WERI-Rb-1 (cell line): ENCODE measurements around the gene ZNF683.

Experiments
- DNase-seq: peaks from one replicate; pipeline ENCODE4 v3.0.0-alpha.2; 2020
- H3K27ac ChIP-seq: fragments of 250-450 bp; sonication (Bioruptor Pico); 2 replicates; pipeline ENCODE4 v1.5.1; 2020; ENCODE audit warnings: mild to moderate bottlenecking, moderate library complexity
- H3K27me3 ChIP-seq: fragments of 250-450 bp; sonication (Bioruptor Pico); 2 replicates; pipeline ENCODE4 v1.5.1; 2021; ENCODE audit warnings: mild to moderate bottlenecking, low read depth, moderate library complexity; ENCODE audit not compliant: insufficient read depth, severe bottlenecking
- H3K36me3 ChIP-seq: fragments of 250-450 bp; sonication (Bioruptor Pico); 2 replicates; pipeline ENCODE4 v1.5.1; 2020; ENCODE audit warnings: mild to moderate bottlenecking, moderate library complexity
- H3K4me3 ChIP-seq: 2 replicates; pipeline ENCODE4 v1.5.1; 2011; ENCODE audit warnings: low read depth, mild to moderate bottlenecking, control low read depth, low read length
- H3K9me3 ChIP-seq: fragments of 250-450 bp; sonication (Bioruptor Pico); 2 replicates; pipeline ENCODE4 v1.5.1; 2021; ENCODE audit warnings: mild to moderate bottlenecking, moderate library complexity; ENCODE audit not compliant: severe bottlenecking
- CTCF ChIP-seq: IDR thresholded peaks from 2 replicates; pipeline ENCODE4 v1.5.1; 2011; ENCODE audit warnings: low read depth, mild to moderate bottlenecking, control low read depth, inconsistent platforms, low read length

Gene ZNF683

DNA sequence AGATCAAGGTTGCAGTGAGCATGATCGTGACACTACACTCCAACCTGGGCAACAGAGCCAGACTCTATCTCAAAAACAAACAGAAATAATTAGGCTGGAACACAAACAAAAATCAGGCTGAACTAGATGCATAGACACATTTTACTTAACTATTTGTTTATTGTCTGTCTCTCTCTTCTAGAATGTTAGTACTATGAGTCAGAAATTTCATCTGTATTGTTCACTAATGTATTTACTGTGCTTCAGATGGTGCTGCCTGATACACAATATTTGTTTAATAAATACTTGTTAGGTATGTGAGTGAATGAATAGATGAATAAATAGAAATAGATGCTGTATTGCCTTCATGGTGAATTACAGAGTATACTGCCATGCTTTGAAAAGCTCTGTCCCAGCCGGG lies 32.1 kb upstream of the ZNF683 start:
- no peak overlapping the region for H3K27ac ChIP-seq
- no peaks in the 10 kb centered on the region for H3K36me3 ChIP-seq
- peaks cover 6% of the 10 kb centered on the region for H3K9me3 ChIP-seq
- H3K4me3 ChIP-seq: no peak overlapping the region
- TF ChIP-seq CTCF: no peak
- no peak for DNase-seq
- H3K27me3 ChIP-seq: no peaks in the 10 kb centered on the region

DNA sequence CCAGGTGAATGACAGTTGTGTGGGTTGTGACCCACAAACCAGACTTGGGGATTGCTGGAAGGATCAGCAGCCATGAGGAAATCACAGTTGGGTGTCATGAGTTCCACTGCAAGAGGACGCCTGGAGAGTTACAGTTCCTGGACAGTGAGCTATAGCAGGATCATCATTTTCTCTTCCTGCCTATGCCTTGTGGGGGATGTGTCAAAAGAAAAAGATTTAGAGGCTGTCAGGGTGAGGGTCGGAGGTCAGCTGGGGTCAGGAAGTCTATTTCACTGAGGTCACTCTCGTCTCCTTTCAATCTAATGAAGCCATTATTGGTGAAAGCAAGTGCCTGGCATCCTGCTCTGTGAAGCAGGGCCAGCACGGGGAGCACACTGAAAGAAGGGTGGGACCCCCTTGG lies 31.1 kb upstream of the ZNF683 start:
- no peak overlapping the region for H3K4me3 ChIP-seq
- TF ChIP-seq CTCF: no peak
- no peak for DNase-seq
- no peaks in the 10 kb centered on the region for H3K36me3 ChIP-seq
- no peaks in the 10 kb centered on the region for H3K27me3 ChIP-seq
- no peak overlapping the region for H3K27ac ChIP-seq
- peaks cover 6% of the 10 kb centered on the region for H3K9me3 ChIP-seq

- Histone ChIP-seq H3K27ac (peak overlapping the region; percentile 28), H3K27me3 (no peaks in the 10 kb centered on the region), H3K36me3 (no peaks in the 10 kb centered on the region), H3K9me3 (no peaks in the 10 kb centered on the region), H3K4me3 (no peak overlapping the region)
- DNase-seq: no peak
- no peak for TF ChIP-seq CTCF
Observed at GRCh38 chr1:26401891-26402290, 29.3 kb upstream of the ZNF683 start.

- no peak for TF ChIP-seq CTCF
- no peaks in the 10 kb centered on the region for H3K36me3 ChIP-seq
- no peaks in the 10 kb centered on the region for H3K9me3 ChIP-seq
- DNase-seq: no peak
- no peaks in the 10 kb centered on the region for H3K27me3 ChIP-seq
- no peak overlapping the region for H3K27ac ChIP-seq
- H3K4me3 ChIP-seq: no peak overlapping the region
Observed at GRCh38 chr1:26399034-26399433, 26.5 kb upstream of the ZNF683 start.

DNA sequence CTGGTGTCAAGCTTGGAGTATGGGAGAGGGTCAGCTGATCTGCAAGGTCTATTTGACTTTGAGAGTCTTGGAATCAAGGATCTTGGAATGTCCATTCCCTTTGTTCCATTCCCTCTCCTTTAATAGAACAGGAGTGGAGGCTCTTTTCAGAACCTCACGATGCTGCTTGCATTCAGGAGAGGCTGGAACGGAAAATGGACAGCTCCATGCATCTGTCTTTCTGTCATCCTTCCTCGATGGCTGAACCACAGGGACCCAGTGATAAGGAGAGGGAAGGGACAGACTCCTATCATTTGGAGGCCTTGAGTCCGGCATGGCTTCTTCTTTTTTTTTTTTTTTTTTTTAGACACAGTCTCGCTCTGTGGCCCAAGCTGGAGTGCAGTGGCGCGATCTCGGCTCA lies 23.2 kb upstream of the ZNF683 start:
- Histone ChIP-seq H3K27ac (no peak overlapping the region), H3K9me3 (no peaks in the 10 kb centered on the region), H3K4me3 (no peak overlapping the region), H3K27me3 (no peaks in the 10 kb centered on the region), H3K36me3 (no peaks in the 10 kb centered on the region)
- no peak for DNase-seq
- TF ChIP-seq CTCF: no peak

DNA sequence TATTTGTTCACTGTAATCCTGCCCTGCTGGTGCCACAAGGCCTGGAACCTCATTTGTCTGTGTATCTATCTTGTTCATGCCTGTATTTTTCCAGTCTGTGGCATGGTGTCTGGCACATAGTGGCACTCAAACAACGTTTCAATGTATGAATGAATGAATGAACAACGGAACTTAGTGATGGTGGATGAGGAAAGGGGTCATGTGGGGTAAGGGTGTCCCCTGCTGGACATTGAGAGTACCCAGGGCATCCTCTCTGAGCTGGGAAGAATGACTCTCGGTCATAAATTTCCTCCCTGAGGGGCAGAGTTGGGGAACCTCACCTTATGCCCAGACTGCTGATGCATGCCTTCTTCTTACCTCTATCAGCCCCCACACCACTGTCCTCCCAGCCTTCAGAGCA lies 18.9 kb upstream of the ZNF683 start:
- H3K4me3 ChIP-seq: no peak overlapping the region
- H3K27ac ChIP-seq: no peak overlapping the region; the same call in 1 of the 2 replicates
- peak; percentile 85 for TF ChIP-seq CTCF
- DNase-seq: peak; percentile 31
- H3K36me3 ChIP-seq: no peaks in the 10 kb centered on the region
- no peaks in the 10 kb centered on the region for H3K9me3 ChIP-seq
- no peaks in the 10 kb centered on the region for H3K27me3 ChIP-seq
